Stimulated activated CD4-positive, alpha-beta T cell treated with anti-CD3 and anti-CD28 coated beads, Interleukin-12 subunit alpha, Interleukin-12 subunit beta, amount 100 ng/mL, for 48 hours (primary cell): ENCODE data around the gene TREML2.

Source experiments
- DNase-seq, 3 donors: peaks; one replicate each; pipeline ENCODE4 v3.0.0-alpha.2; 2020; ENCODE audit warnings: low read depth in 2 of 3, low spot score in 1 of 3

Gene TREML2

GRCh38 chr6:41179163-41179562 lies 21.8 kb downstream of the TREML2 start:
- no peak for DNase-seq

- no peak for DNase-seq
Observed at GRCh38 chr6:41177695-41178094, 23.3 kb downstream of the TREML2 start.

DNA sequence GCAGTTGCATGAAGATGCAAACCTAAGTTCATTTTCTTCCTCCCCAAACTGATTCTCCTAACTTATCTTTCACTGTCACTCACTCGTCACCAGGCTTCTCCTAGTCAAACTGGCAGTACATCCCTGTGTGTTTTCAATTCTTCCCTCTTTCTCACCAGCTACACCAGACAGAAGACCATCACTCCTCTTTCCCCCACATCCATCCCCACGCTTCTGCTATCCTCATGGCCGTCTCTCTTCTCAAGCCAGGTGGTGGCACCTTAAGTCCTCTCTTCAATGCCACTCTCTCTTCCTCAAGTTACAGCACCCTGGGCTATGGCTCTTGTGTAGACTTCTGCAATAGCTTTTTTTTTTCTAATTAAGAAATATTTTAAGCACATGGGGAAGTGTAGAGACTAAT lies 23.7 kb downstream of the TREML2 start:
- DNase-seq, result no peak

- DNase-seq, result no peak
Observed at GRCh38 chr6:41176189-41176588, 24.8 kb downstream of the TREML2 start.

DNA sequence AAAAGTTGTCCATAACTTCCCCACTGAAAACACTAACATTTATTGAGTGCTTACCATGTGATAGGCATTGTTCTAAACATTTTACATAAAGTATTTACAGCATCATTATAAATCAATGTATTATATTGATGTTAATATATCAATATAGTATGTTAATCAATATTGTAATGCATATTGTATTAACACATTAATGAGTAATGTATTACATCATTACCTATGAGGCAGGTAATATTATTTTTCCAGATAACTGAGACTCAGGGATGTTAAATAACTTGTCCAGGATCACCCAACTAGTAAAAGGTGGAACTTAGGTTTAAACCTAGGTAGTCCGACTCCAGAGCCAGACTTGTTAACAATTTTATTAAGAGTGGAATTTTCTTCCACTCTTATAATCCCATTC lies 25.9 kb downstream of the TREML2 start:
- no peak for DNase-seq

DNA sequence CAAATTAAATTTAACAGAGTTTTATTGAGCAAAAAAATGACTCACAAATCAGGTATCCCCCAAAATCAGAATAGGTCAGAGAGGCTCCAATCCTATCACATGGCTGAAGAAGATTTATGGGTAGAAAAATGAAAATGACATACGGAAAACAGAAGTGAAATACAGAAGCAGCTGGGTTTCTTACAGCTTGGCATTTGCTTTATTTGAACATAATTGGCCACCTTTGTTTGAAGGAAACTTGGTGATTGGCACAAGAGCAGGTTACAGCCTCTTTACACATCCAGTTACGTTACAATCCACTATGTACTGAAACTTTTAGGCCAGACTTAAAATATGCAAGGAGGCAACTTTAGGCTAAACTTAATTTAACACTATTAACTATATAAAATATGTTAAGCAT lies 26.3 kb downstream of the TREML2 start:
- DNase-seq, result no peak

DNA sequence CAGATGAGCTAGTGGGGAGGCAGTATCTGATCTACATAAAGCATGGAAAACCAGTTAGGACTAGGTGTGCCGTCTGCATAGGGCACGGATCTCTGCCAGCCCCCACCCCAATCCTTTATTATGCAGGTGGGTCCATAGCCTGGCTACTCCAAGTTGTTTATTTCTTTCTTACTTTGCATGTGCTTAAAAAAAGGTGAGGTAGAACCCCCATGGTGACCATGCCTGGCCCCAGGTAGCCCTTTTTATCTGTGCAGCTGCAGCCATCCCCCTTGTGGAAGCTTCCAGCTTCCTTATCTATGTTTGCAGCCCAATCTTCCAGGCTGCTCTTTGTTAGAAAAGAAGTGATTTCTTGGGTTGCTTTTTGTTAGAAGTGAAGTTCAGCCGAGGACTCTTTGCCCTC lies 29.0 kb downstream of the TREML2 start:
- no peak for DNase-seq

GRCh38 chr6:41170547-41171160 lies 30.3 kb downstream of the TREML2 start:
- no peak for DNase-seq

DNA sequence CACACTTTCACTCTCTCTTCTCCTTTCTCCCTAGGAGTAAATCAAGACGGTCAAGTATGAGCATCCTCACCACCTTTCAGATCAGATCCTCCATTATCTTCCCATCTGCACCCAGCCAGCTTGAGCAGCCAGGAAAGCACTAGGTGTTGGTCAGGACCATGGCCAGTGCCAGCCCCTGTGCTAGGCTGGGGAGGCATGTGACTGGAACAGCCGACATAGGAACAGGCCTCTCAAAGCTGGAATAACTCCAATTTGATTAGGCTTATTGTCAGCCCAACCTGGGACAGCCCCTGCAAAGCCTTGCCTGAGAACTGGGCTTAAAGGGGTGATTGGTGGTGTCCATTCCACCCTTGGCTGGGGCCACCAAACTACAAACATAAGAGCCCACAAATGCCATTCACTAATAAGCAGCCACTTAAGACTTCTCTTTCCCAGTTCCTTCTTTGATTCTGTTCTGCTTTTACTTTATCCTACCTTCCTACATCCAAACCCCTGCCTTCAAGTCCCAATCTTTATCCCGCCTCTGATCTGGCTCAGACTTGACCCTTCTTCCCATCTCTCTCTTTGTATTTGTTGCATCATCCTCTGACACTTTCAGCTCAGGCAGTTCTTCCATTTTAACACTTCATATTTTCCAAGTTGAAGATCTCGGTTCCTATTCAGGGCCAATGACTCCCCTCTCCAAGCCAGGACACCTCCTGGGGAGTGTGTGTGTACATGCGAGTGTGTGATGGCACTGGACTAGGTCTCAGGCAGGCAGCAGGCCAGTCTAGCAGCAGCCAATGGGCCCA lies 33.6 kb downstream of the TREML2 start:
- no peak for DNase-seq

GRCh38 chr6:41164551-41165120 lies 36.3 kb downstream of the TREML2 start:
- no peak for DNase-seq

GRCh38 chr6:41163419-41163717 lies 37.6 kb downstream of the TREML2 start:
- no peak for DNase-seq

DNA sequence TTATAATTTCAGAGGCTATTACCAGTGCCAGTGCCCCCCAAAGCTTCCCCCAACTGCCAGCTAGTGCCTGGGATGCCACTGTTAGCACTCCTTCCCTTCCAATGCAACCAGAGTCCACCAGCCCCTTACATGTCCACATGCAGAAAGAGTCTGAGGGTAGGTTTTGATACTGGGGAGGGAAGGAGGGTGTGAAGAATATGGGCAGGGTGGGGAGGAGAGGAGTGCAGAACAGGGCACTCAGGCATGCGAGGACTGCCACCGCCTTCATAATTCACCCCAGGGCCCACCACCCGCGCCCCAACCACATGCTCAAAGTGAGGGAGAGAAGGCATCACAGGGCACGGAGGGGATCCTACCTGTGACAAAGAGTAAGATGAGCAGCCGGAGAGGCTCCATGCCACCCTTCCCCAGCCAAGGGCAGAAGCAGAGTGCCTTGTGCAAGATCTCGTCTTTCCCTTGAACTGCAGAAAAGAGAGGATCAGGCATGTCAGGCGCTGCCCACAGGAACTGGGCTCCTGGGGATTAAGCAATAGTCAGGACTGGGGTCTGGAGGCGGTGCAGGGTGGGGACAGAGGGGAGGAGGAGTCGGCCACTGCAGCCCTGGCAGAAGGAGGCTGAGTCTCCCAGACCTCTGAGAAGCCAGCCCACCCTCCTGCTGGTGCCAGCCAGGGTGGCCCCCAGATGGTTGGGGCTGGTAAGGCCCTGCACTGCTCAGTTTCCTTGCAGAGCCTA lies 38.1 kb downstream of the TREML2 start, which contains the start of gene TREM2:
TSS of gene TREM2 (minus strand) at position 430 of the 732 bp plus-strand sequence. CDS start at position 396, 34 bp downstream.
- DNase-seq, result no peak

- no peak for DNase-seq
Observed at GRCh38 chr6:41161851-41162552, 38.9 kb downstream of the TREML2 start.

GRCh38 chr6:41161380-41161779 lies 39.6 kb downstream of the TREML2 start:
- no peak for DNase-seq

DNA sequence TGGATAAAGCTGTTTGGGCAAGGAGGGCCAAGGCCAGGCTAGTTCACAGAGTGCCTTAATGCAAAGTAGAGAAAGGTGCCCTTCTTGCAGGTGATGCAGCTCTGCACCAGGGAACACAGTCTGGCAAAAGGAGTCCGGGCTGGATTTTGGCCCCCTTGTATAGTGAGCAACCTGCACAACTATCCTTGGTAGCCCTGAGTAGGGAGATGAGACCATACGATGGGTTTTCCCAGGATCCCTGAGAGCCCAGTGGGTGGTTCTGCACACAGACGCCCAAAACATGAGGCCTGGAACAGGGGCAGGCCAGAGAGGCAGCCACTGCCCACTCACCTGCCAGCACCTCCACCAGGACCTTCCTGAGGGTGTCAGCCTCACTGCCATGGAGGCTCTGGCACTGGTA lies 40.0 kb downstream of the TREML2 start:
- DNase-seq, result no peak

DNA sequence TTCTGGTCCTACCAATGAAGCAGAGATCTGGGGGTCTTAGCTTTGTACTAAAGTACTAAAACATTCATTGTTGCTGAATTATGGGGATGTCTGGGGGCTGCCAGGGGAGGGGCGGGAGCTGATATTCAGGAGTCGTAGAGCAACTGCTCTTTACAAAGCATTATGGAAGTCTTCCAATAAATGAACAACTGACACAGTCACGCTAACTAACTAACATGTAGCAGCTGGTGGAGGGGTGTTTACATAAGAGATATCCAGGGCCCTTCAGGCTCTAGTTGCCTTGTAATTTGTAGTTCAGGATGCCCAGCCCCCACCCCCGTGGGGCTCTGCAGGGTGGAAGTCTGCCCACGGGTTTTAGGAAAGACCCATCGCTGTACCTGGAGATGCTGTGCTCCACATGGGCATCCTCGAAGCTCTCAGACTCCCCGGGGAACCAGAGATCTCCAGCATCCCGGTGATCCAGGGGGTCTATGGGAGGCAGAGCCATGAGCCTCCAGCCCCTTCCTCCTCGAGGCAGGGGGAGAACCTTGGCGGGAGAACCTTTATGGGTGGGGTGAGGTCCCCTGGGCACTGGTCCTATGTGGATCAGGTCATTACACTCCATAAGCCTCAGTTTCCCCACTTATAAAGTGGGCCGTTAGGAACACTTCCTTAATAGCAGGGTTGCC lies 41.4 kb downstream of the TREML2 start:
- no peak for DNase-seq

- DNase-seq, result no peak
Observed at GRCh38 chr6:41157323-41157722, 43.6 kb downstream of the TREML2 start.

DNA sequence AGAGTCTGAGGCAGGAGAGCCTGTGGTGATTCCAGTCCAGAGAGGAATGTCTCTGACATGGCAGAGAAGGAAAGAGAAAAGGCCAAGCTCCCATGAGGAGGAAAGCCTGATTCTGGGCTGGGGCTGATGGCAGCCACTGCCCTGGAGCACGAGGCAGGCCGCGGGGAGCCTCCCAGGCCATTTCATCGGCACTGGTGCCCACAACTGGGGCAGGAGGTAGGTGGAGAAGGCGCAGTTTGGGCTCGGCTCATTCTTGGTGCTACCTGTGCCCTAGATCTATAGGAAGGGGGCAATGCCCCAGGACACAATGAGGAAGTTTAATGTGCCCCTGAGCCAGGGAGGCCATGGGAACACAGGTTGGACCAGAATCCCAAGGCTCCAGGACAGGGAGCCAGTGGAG lies 44.2 kb downstream of the TREML2 start:
- no peak for DNase-seq

- DNase-seq, result no peak
Observed at GRCh38 chr6:41156001-41156400, 44.9 kb downstream of the TREML2 start.

- no peak for DNase-seq
Observed at GRCh38 chr6:41155132-41155805, 45.7 kb downstream of the TREML2 start.
